22Rv1 (cell line): ENCODE measurements around the gene CHTF18.

ENCODE experiments used
- ZFX ChIP-seq: fragments of 450-650 bp; IDR thresholded peaks from 2 replicates; pipeline ENCODE4 v1.6.1; 2017; ENCODE audit warnings: antibody characterized with exemption, borderline replicate concordance
- TF ChIP-seq, protein P1 (sequence below): fragments of 450-650 bp; IDR thresholded peaks from 2 replicates; pipeline ENCODE4 v1.5.1; 2017; ENCODE audit warnings: mild to moderate bottlenecking

DNA sequence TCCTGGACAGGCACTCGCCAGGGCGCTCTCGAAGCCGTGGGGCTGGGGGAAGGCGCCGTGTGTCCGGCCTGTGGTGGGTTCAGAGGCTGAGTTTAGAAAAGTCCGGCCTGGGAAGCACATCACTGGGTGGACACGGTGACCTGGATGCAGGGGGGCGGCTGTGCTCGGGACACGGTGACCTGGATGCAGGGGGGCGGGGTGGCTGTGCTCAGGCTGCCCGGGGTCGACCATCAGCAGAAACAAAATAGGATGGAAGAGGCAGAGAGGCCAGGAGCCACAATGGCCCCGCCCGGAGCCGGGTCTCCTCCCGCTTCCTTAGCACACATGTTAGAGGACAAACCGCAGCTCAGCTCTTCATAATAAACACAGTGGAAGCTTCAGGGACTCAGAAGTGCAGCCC is 55.4 kb downstream of the CHTF18 start:
- TF ChIP-seq, protein P1, sequence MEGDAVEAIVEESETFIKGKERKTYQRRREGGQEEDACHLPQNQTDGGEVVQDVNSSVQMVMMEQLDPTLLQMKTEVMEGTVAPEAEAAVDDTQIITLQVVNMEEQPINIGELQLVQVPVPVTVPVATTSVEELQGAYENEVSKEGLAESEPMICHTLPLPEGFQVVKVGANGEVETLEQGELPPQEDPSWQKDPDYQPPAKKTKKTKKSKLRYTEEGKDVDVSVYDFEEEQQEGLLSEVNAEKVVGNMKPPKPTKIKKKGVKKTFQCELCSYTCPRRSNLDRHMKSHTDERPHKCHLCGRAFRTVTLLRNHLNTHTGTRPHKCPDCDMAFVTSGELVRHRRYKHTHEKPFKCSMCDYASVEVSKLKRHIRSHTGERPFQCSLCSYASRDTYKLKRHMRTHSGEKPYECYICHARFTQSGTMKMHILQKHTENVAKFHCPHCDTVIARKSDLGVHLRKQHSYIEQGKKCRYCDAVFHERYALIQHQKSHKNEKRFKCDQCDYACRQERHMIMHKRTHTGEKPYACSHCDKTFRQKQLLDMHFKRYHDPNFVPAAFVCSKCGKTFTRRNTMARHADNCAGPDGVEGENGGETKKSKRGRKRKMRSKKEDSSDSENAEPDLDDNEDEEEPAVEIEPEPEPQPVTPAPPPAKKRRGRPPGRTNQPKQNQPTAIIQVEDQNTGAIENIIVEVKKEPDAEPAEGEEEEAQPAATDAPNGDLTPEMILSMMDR = no peak
- TF ChIP-seq ZFX = no peak
